LNCAP (cell line): Measurements from ENCODE around the gene PTPN4.

Experiments used
- TF ChIP-seq, protein P1 (sequence below): fragments of 450-650 bp; IDR thresholded peaks from 2 replicates; pipeline ENCODE4 v1.5.1; 2017; ENCODE audit warnings: mild to moderate bottlenecking

PTPN4 gene

DNA sequence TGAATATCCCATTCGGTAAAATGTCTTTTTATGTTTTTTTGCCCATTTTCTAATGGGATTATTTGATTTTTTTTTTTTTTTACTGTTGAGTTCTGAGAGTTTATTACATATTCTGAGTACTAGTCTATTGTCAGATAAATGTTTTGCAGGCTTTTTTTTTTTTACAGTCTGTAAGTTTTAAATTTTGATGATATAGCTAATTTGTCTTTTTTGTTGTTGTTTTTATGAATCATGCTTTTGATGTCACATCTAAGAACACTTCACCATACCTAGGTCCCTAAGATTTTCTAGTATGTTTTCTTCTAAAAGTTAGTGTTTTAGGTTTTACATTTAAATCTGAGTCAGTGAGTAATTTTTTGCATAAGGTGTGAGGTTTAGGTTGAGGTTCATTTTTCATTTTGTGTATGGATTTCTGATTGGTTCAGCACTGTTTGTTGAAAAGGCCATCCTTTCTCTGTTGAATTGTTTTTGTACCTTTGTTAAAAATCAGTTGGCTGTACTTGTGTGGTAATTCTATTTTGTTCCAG lies 40.7 kb downstream of the PTPN4 start:
- TF ChIP-seq, protein P1, sequence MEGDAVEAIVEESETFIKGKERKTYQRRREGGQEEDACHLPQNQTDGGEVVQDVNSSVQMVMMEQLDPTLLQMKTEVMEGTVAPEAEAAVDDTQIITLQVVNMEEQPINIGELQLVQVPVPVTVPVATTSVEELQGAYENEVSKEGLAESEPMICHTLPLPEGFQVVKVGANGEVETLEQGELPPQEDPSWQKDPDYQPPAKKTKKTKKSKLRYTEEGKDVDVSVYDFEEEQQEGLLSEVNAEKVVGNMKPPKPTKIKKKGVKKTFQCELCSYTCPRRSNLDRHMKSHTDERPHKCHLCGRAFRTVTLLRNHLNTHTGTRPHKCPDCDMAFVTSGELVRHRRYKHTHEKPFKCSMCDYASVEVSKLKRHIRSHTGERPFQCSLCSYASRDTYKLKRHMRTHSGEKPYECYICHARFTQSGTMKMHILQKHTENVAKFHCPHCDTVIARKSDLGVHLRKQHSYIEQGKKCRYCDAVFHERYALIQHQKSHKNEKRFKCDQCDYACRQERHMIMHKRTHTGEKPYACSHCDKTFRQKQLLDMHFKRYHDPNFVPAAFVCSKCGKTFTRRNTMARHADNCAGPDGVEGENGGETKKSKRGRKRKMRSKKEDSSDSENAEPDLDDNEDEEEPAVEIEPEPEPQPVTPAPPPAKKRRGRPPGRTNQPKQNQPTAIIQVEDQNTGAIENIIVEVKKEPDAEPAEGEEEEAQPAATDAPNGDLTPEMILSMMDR: no peak

DNA sequence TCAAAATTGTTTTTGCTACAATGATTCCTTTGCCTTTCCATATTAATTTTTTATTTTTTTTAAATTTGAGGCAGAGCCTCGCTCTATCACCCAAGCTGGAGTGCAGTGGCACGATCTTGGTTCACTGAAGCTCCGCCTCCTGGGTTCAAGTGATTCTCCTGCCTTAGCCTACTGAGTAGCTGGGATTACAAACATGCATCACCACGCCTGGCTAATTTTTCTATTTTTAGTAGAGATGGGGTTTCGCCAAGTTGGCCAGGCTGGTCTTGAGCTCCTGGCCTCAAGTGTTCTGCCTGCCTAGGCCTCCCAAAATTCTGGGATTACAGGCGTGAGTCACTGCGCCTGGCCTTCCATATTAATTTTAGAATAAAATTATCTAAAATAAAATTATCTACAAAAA lies 41.3 kb downstream of the PTPN4 start:
- TF ChIP-seq, protein P1: no peak

DNA sequence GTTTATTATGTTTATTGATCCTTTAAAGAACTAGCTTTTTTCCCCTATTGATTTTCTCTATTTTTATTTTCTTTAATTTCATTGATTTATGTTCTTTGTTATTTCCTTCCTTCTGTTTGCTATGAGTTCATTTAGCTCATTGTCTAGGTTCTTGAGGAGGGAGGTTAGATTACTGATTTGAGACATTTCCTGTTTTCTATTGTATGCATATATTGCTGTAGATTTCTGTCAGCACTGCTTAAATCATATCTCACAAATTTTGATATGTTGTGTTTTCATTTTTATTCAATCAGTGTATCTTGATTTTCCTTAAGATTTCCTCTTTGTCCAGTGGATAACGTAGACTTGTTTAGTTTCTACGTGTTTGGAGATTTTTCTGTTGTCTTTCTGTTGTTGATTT lies 43.4 kb downstream of the PTPN4 start:
- TF ChIP-seq, protein P1: no peak

DNA sequence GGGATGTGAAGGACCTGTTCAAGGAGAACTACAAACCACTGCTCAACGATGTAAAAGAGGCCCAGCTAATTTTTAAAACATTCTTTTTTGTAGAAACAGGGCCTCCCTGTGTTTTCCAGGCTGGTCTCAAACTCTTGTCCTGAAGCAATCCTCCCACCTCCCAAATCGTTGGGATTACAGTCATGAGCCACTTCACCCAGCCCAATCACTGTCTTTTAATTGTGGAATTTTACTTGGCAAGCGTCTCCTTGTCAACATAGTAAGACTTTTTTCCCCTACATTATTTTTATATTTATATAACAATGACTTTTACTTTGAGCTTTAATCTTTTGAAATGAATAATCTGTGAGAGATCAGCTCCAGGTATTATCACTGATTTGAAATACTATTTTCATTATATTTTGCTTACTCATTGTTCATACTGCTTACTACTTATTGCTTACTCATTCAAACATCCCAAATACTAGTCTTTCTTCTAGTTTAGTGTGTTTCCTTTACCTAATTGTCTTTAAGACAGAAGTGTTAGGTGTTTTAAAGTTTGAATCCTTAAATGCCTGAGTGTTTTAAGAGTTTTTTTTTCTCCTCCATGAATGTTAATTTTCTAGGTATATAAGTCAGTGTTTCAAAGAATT lies 48.9 kb downstream of the PTPN4 start:
- TF ChIP-seq, protein P1: no peak

DNA sequence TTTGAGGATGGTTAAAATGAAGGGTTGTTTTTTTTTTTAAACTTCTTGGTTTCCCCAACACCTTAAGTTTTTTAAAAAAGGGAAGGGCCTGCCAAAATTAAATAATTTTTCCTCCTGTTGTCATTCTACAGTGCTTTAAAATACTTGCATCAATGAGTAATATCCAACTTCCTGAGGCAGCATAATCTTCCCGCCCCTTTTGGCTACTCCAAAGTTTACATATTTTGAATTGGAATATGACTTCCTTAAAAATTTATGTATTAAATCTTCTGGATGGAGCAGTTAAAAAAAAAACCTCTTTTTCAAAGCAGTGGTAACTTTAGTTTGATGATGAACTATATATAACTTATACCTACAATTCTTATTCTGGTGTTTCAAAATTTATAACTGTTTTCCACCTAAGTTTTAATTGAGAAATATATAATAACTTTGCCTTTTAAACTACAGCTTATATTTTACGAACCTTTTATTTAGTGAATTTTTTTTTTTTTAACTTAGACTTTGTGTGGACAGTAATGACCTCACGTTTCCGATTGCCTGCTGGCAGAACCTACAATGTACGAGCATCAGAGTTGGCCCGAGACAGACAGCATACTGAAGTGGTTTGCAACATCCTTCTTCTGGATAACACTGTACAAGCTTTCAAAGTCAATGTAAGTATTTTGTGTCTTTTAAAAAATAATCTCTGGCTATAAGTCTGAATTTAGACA lies 49.8 kb downstream of the PTPN4 start:
- TF ChIP-seq, protein P1: no peak

DNA sequence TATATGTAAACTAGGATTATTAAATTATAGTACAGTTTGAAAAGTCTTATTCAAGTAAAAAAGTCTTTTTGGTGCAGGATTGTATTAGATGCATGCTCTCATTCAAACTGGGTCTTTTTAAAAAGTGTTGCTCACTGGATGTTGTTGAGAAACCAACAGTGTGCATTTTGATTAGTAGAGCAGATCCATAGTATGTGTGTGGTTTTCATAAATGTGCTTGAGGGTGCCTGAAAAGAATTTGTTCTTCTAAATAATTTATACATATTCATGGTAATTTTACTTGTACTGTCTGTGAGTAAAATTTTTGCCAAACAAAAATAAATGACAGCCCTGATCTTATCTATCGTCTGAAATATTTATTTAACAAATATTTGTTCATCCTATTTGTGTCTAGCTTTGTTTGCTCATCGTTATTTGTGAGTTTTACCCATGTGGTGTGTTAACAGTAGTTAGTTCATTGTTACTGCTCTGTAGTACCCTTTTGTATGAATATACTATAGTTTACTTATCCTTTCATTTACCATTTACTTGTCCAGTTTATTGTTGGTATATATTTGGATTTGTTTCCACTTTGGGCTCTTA lies 50.4 kb downstream of the PTPN4 start:
- TF ChIP-seq, protein P1: no peak

DNA sequence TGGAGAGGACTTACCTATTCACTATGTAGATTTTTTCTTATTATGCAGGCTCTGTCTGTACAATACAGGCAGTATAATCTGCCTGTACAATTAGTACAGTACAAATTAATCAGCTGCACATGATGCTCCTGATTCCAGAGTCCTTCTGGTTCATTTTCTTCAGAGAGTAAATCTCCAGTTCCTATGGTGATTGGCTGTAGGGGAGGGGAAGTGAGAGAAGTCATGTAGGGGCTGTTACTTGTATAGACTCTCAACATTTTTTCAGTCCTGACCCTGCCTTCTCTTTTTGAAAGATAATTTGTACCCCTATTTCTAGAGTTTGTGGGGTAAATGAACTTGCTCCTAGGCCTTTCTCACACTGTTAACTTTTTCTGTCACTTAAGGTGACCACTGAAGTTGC lies 54.5 kb downstream of the PTPN4 start:
- TF ChIP-seq, protein P1: no peak
